ENCODE results near the gene NDST1.
"Not testable (repeated sequence)": the region's sequence is repeated elsewhere in the genome, so short reads cannot be mapped to it uniquely, and the experiment has no call there.

The NDST1 gene

GRCh38 chr5:150507474-150508276 lies at the start of gene NDST1:
NDST1 (plus strand) TSS chr5:150508131; CDS start chr5:150521255, 13,124 bp downstream.
- H3K27ac ChIP-seq = peak within 1 kb of the TSS; percentile 72
- DNase-seq (ENCODE audit: low read depth, low spot score) = no peak

GRCh38 chr5:150458802-150459557 lies 49.0 kb upstream of the NDST1 start:
- DNase-seq (ENCODE audit: low read depth, low spot score) = no peak
- H3K27ac ChIP-seq = no peak overlapping the region

- DNase-seq (ENCODE audit: low read depth, low spot score) = no peak
- no peak overlapping the region for H3K27ac ChIP-seq
Measured at GRCh38 chr5:150460781-150461180, 47.1 kb upstream of the NDST1 start.

- no peak for DNase-seq (ENCODE audit: low read depth, low spot score)
- H3K27ac ChIP-seq = no peak overlapping the region
Measured at GRCh38 chr5:150461231-150461630, 46.7 kb upstream of the NDST1 start.

GRCh38 chr5:150464554-150465012 lies 43.3 kb upstream of the NDST1 start:
- no peak overlapping the region for H3K27ac ChIP-seq
- DNase-seq (ENCODE audit: low read depth, low spot score) = no peak

- no peak overlapping the region for H3K27ac ChIP-seq
- no peak for DNase-seq (ENCODE audit: low read depth, low spot score)
Measured at GRCh38 chr5:150465927-150466326, 42.0 kb upstream of the NDST1 start.

GRCh38 chr5:150468206-150468605 lies 39.7 kb upstream of the NDST1 start:
- no peak for DNase-seq (ENCODE audit: low read depth, low spot score)
- H3K27ac ChIP-seq = no peak overlapping the region

GRCh38 chr5:150469718-150470469 lies 38.0 kb upstream of the NDST1 start:
- H3K27ac ChIP-seq = peak overlapping the region; percentile 12
- no peak for DNase-seq (ENCODE audit: low read depth, low spot score)

- H3K27ac ChIP-seq = peak overlapping the region; percentile 91
- DNase-seq (ENCODE audit: low read depth, low spot score) = peak; percentile 73
Measured at GRCh38 chr5:150473673-150474358, 34.1 kb upstream of the NDST1 start.

- not testable (repeated sequence) for H3K27ac ChIP-seq; DNase-seq (ENCODE audit: low read depth, low spot score)
Measured at GRCh38 chr5:150476568-150476967, 31.4 kb upstream of the NDST1 start.

- DNase-seq (ENCODE audit: low read depth, low spot score) = no peak
- H3K27ac ChIP-seq = no peak overlapping the region
Measured at GRCh38 chr5:150479416-150479815, 28.5 kb upstream of the NDST1 start.

GRCh38 chr5:150481708-150481965 lies 26.3 kb upstream of the NDST1 start:
- H3K27ac ChIP-seq = no peak overlapping the region
- no peak for DNase-seq (ENCODE audit: low read depth, low spot score)

- H3K27ac ChIP-seq = no peak overlapping the region
- DNase-seq (ENCODE audit: low read depth, low spot score) = no peak
Measured at GRCh38 chr5:150481972-150482406, 25.9 kb upstream of the NDST1 start.

GRCh38 chr5:150484964-150485692 lies 22.8 kb upstream of the NDST1 start:
- peak overlapping the region; percentile 97 for H3K27ac ChIP-seq
- no peak for DNase-seq (ENCODE audit: low read depth, low spot score)

- peak overlapping the region; percentile 97 for H3K27ac ChIP-seq
- DNase-seq (ENCODE audit: low read depth, low spot score) = no peak
Measured at GRCh38 chr5:150485693-150486401, 22.1 kb upstream of the NDST1 start.

- no peak for DNase-seq (ENCODE audit: low read depth, low spot score)
Measured at GRCh38 chr5:150486402-150487198, 21.3 kb upstream of the NDST1 start.

GRCh38 chr5:150487199-150488061 lies 20.5 kb upstream of the NDST1 start:
- DNase-seq (ENCODE audit: low read depth, low spot score) = no peak
- H3K27ac ChIP-seq = peak overlapping the region; percentile 97

More at GRCh38 chr5:150486402-150487198, 21.3 kb upstream of the NDST1 start:
- peak overlapping the region; percentile 97 for H3K27ac ChIP-seq
